NCI-H82 (cell line): ENCODE results near the gene ERCC6L.

Experiments
- DNase-seq: peaks from one replicate; lab custom pipeline; 2025; lab: John Stamatoyannopoulos, UW

The ERCC6L gene

GRCh38 chrX:72169008-72169728 lies 69.7 kb downstream of the ERCC6L start:
- no peak for DNase-seq

- no peak for DNase-seq
These were observed 73.3 kb downstream of the ERCC6L start for GRCh38 chrX:72165551-72165950.

GRCh38 chrX:72159769-72160168 lies 79.1 kb downstream of the ERCC6L start:
- no peak for DNase-seq

- DNase-seq: no peak
These were observed 80.1 kb downstream of the ERCC6L start for GRCh38 chrX:72158773-72159172.
